Natural killer cell treated with Interleukin-12 subunit alpha and Interleukin-12 subunit beta and Interleukin-15 and Interleukin-18, amount 100 ng/mL, for 72 hours (primary cell): Measurements from ENCODE around the gene PPP1R1B. TPM values are rescaled to one million over a fixed set of nuclear protein-coding genes. Genes with fewer than 3 reads are reported as not detected.
A peak's percentile ranks its signal among the peaks of the same experiment; 100 is the strongest.

Experiments used
- ATAC-seq, 2 donors: fragments of 150-1000 bp; cut with Tn5 transposase in 1 of 2; sonication (Bioruptor Pico), chemical (Tn5 transposase) in 1 of 2; 2 replicates each; pipeline ENCODE4 v1.10.0; 2021
- DNase-seq: peaks from one replicate; pipeline ENCODE4 v3.0.0; 2022; ENCODE audit warnings: low spot score
- H3K27ac Mint-ChIP-seq, 2 donors: 1 replicate in 1 of 2; 2 replicates in 1 of 2; pipeline ENCODE4 v1.8.0; 2022; ENCODE audit warnings: mixed read lengths in 2 of 2, mild to moderate bottlenecking in 1 of 2, moderate library complexity in 1 of 2
- H3K27me3 Mint-ChIP-seq, 2 donors: 1 replicate in 1 of 2; 2 replicates in 1 of 2; pipeline ENCODE4 v1.8.0; 2022; ENCODE audit warnings: mixed read lengths in 2 of 2
- H3K36me3 Mint-ChIP-seq: one replicate; pipeline ENCODE4 v1.8.0; 2022; ENCODE audit warnings: mixed read lengths
- H3K4me1 Mint-ChIP-seq, 2 donors: 1 replicate in 1 of 2; 2 replicates in 1 of 2; pipeline ENCODE4 v1.8.0; 2022; ENCODE audit warnings: low read depth in 2 of 2, mixed read lengths in 2 of 2, mild to moderate bottlenecking in 1 of 2
- H3K4me3 Mint-ChIP-seq: one replicate; pipeline ENCODE4 v1.8.0; 2022; ENCODE audit warnings: mixed read lengths
- H3K9me3 Mint-ChIP-seq: 2 replicates; pipeline ENCODE4 v1.8.0; 2022; ENCODE audit warnings: mixed read lengths
- total RNA-seq, 2 donors: library from RNA; stranded (reverse); gene quantifications; one replicate each; pipeline ENCODE4 v1.2.3, GENCODE V29; 2022

Gene PPP1R1B
- total RNA-seq, 2 donors from 2014 or later = not detected

DNA sequence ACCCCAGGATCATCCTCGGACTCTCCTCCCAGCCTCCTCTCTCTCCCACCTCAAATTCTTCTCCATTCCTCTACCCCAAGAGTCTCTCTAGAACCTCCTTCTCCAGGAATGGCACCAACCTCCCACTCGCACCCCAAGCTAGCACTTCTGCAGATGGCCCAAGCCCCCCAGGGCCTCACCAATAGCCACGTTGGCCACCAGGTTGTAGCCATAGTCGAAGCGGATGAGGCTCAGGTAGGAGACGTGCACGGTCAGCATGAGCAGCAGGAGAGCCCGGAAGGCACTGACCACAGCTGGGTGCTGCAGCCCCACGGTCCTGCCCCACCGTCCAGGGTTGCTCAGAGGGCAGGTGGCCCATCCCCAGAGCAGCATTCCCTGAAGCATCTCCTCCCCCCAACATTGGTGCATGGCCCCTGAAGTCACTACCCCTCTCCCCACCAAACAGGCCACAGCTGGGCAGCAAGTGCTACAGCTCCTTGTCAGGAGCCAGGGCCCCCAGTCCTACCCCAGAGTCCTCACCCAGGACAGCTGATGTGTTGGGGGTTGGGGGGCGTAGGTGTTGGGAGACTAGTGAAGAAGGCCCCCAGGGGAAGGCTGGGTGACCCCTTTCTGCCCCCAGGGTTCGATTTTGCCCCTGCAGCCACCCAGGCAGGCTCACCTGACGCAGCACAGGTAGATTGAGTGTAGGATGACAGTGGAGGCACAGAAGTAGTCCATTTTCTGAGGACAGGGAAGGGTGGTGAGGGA is 46.8 kb downstream of the PPP1R1B start:
- Mint-ChIP-seq H3K4me1 (peaks cover 34 to 36% of the 10 kb centered on the region in 2 donors), H3K36me3 (no peaks in the 10 kb centered on the region), H3K9me3 (no peaks in the 10 kb centered on the region), H3K27ac (no peak overlapping the region), H3K27me3 (no peaks in the 10 kb centered on the region), H3K4me3 (no peak overlapping the region)
- ATAC-seq (no peak), DNase-seq (no peak)

DNA sequence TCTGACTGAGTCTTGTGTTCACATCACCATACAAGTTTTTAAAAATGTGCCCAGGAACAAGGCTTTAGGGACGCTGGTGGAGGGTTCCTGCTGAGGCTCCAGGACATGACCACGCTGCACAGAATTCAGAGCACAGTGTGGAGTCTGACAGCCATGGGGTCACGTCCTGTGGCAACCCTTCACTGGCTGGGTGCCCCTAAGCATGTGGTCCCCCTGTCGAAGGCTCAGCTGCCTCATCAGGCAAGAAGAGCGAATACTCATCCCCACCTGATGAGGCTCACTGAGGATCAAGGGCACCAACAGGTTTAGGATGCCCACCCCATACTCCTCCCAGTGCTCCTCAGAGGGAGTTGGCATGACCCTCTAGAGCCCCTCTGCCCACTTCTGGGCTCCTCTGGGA is 47.4 kb downstream of the PPP1R1B start:
- Mint-ChIP-seq H3K9me3 (no peaks in the 10 kb centered on the region), H3K36me3 (no peaks in the 10 kb centered on the region), H3K27me3 (no peaks in the 10 kb centered on the region), H3K4me3 (no peak overlapping the region), H3K4me1 (peaks cover 36 to 39% of the 10 kb centered on the region in 2 donors), H3K27ac (no peak overlapping the region)
- no peak for ATAC-seq
- no peak for DNase-seq

DNA sequence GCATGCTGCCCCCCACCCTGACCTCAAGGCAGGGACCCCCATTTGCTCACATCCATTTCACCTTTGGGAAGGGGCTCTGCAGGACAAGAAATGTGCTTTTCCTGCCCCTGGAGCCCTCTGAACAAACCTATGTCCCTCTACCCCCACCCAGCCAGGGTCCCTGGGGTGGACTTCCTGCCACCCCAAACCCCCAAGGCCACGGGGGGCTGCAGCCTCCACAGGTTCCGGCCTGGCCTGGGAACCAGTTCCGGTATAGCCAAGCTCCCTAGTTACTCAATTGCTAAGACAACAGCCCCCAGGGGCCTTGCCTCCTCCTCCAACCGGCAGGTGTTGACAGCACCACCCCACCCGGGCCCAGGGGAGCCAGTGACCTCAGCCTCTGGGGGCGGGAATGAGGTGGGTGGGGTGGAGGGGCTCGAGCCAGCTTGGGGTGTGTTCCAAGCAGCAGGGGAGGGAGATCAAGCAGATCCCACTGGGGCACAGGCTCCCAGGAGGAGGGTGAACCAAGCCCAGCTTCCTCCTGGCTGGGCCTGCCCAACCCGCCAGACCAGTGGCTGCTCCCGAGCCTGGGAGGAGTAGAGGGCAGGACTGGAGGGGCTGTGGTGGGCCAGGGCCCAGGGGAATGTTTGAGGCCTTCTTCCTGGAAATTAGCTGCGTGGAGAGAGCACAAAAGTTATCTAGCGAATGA is 48.1 kb downstream of the PPP1R1B start:
- Mint-ChIP-seq H3K36me3 (no peaks in the 10 kb centered on the region), H3K27ac (peak overlapping the region in 1 of 2 donors; percentile 45), H3K9me3 (no peaks in the 10 kb centered on the region), H3K27me3 (no peaks in the 10 kb centered on the region), H3K4me3 (no peak overlapping the region), H3K4me1 (peaks cover 43% of the 10 kb centered on the region in 2 donors)
- DNase-seq = no peak
- no peak for ATAC-seq

DNA sequence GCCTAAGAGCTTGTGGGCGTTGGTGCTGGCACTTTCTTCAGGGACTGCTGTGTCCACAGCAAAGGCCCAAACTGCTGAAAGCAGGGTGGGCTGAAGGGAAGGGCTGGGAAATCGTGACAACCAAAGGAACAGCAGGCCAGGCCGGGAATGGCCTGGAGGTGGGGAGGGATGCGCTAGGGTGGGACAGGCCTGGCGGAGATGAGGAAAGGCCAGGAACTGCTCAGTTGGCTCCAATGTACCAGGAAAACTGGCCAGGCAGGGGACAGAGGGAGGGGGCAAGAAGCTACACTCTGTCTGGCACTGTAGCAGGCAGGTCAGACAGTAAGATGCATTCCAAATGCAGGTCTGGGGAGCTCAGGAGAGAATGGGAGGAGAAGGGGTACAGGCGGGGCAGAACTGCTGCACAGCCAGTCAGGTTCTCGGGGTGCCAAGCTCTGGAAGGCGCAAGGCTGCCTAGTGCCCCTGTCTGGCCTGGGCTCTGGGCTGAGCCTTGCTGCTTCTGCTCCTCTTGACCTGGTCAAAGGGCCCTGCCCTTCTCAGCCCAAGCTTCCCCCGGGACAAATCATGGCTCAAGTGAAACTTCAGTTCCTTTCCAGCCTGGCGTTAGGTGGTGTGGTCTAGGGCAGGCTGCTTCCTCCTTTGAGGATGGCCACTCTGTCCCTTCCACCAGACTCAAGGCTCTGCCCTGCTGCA is 48.8 kb downstream of the PPP1R1B start:
- Mint-ChIP-seq H3K9me3 (no peaks in the 10 kb centered on the region), H3K4me1 (peaks cover 50% of the 10 kb centered on the region in 2 donors), H3K4me3 (peak overlapping the region; percentile 61), H3K27me3 (no peaks in the 10 kb centered on the region), H3K27ac (peak overlapping the region in 1 of 2 donors; percentile 55), H3K36me3 (no peaks in the 10 kb centered on the region)
- ATAC-seq (no peak), DNase-seq (no peak)

DNA sequence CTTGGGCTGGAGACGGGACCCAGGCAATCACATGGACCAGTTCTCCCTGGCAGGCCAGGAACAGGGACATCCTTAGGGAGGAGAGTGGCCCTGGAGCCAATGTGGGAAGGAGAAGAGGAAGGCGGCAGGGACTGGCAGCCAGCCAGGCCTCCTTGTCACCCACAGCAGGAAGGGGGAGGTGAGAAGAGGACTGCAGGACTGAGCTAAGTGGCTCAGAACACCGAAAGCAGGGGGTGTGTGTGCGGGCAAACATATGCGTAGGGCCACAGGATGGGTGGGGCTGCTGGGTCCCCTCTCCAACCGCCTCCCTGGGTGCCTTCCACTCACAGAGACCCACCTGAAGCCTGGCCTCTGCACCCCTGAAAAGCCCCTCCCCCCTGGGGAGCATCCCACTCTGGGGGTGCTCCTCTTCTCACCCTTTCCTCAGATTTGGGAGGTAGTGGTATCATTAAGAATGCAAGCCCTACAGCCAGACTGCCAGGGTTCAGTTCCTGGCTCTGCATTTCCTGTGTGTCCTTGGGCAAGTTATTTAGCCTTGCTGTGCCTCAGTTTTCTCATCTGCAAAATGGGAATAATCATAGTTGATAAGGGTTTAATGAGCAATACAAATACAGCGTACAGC is 49.6 kb downstream of the PPP1R1B start:
- Mint-ChIP-seq H3K36me3 (no peaks in the 10 kb centered on the region), H3K9me3 (no peaks in the 10 kb centered on the region), H3K27me3 (no peaks in the 10 kb centered on the region), H3K27ac (peak overlapping the region; percentile 55 to 94), H3K4me3 (peak overlapping the region; percentile 61), H3K4me1 (peaks cover 55 to 58% of the 10 kb centered on the region in 2 donors)
- DNase-seq (no peak), ATAC-seq (peak; percentile 71 to 78)

DNA sequence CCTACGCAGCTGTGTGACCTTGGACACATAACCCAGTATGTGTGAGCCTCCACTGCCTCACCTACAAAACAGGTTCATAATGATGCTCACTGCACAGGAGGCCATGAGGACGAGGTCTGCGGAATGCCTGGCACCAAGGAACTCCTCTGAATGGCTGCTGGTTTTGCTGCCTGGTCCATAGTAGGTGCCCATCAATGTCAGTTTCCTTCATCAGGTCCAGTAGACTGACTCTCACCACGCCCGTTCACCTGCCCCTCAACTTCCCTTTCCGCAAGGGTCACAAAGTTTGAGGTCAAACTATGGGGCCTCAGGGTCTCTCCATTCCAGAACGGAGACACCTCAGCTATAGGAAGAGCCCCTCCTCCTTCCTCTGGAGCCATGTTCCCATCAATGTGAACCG is 50.3 kb downstream of the PPP1R1B start:
- Mint-ChIP-seq H3K27ac (peak overlapping the region; percentile 43 to 94), H3K4me1 (peaks cover 55 to 58% of the 10 kb centered on the region in 2 donors), H3K27me3 (no peaks in the 10 kb centered on the region)

DNA sequence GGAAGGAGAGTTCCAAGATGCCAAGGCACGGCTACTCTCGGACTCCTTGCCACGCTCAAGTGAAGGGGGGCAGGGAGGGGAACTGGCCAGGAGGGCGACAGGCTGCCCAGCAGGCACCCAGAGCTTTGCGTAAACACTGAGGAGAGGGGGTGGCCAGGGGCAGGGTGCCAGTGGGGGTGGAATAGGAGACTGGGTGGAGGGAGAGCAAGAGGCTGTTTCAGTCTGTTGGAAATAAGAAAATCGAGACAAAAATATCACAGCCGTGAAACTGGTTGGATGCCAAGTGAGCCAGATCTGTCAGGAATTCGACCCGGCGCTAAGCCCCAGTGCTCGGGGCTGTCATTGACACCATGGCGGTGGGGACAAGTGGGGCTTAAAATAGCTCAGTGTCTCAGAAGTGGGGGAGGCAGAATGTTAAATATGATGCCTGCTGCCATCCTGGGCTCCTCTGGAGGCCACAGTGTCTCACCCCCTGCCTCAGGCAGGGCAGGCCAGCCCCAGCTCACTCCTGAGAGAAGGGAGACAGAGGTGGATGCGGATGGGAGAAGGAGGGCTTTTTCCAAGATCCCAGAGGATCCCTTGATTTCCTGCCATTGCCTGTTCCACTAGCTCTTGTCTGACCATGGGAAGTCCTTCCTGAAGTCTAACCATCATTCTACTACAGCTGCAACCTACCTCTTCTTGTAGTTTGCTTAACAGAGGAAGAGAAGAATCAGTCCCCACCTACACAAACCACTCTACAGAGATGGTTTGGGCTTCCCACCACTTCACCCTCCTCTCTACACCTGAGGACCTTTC is 51.0 kb downstream of the PPP1R1B start:
- DNase-seq (no peak), ATAC-seq (no peak)
- Mint-ChIP-seq H3K9me3 (no peaks in the 10 kb centered on the region), H3K36me3 (no peaks in the 10 kb centered on the region), H3K27me3 (no peaks in the 10 kb centered on the region), H3K4me3 (peak overlapping the region; percentile 10), H3K27ac (peak overlapping the region; percentile 94 to 98), H3K4me1 (peaks cover 52 to 58% of the 10 kb centered on the region in 2 donors)

More for the DNA sequence above, 50.3 kb downstream of the PPP1R1B start:
- DNase-seq (no peak), ATAC-seq (no peak)
- Mint-ChIP-seq H3K4me3 (peak overlapping the region; percentile 10), H3K9me3 (no peaks in the 10 kb centered on the region), H3K36me3 (no peaks in the 10 kb centered on the region)

DNA sequence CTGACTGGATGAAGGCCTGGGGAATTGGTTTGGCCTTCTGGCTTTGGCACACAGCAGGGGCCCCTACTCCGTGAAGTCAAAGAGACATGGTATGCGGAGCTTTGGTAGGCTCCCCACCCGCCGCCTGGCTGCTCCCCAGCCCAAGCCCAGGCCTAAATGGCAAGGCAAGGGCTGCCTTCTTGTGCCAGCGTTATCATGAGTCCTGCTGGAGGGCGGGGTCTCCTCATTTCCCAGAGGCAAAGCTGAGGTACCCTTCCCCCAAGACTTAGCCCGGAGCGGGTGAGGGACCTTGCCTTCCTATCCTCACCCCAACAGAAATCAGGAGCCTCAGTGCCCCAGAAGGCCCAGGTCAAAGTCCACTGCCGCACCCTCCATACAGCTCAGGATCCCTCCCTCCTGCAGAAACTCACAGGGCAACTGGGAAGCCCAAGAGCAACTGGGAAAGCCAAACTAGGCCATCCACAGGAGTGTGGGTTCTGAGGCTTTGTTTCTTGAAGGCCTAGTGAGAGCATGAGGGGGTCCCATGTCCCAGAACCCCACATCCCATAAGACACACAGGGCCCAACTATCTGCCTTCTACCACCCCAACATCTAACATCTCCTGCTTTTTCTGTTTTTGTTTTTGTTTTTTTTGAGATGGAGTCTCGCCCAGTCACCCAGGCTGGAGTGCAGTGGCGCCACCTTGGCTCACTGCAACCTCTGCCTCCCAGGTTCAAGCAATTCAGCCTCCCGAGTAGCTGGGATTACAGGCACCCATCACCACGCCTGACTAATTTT is 51.8 kb downstream of the PPP1R1B start:
- H3K9me3 Mint-ChIP-seq = no peaks in the 10 kb centered on the region
- peaks cover 56 to 58% of the 10 kb centered on the region in 2 donors for H3K4me1 Mint-ChIP-seq
- no peaks in the 10 kb centered on the region for H3K27me3 Mint-ChIP-seq
- H3K4me3 Mint-ChIP-seq = peak overlapping the region; percentile 70
- H3K36me3 Mint-ChIP-seq = no peaks in the 10 kb centered on the region
- H3K27ac Mint-ChIP-seq = peak overlapping the region; percentile 94 to 98
- no peak for ATAC-seq
- no peak for DNase-seq

DNA sequence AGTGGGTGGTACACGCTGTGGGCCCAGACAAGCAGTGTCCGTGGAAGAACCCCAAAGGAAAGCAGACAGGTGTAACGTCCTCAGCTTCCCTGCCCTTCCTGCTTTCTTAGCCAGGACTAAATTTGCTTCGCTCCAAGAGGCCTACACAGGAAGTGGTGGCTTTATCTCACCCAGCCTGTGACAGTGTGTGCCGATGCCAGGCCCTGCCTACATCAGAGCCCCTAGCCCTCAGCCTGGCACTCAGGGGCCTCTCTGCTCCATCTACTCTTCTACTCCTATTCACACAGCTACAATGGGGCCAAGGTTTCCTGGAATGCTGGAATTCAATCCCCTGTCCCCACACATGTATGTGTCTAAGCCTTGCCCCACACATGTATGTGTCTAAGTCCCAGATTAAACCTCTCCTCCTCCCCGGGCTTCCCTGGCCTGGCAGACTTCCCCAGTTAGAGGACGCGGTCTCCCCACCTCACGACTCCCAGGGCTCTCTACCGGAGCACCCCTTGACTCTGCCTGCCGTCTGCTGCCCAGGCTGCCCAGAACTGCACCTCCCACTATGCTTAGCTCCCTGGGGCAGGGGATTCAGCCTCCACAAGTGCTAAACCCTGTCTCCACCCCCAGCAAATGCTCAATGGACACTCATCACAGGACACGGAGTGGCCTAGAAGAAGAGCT is 52.9 kb downstream of the PPP1R1B start:
- Mint-ChIP-seq H3K36me3 (no peaks in the 10 kb centered on the region), H3K27me3 (no peaks in the 10 kb centered on the region)

DNA sequence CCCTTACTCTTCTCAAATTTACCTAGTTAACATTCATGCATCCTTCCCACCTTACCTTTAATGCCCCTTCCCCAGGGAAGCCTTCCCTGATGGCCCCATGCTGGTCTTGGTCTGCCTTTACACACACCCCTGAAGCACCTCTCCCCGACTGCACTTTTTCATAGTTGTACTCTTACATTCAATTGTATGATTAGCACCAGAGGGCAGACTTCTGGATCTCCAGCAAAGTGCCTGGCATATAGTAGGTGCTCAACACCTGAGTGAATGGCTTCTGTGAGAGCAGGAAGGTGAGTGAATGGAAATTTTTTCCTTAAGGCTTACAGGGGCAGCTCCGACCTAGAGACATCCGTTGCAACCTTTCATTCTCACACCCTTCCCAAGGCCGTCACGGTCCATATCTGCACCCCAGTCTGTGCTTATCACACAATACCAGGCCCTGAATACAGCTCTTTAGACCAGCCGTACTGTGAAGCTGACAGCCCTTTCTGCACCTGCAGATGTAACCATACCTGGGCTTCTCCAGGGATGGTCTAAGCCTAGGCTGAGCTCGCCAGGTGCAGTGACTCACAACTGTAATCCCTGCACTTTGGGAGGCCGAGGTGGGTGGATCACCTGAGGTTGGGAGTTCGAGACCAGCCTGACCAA is 56.7 kb downstream of the PPP1R1B start:
- Mint-ChIP-seq H3K36me3 (no peaks in the 10 kb centered on the region), H3K9me3 (peaks cover under 1% of the 10 kb centered on the region), H3K27ac (peak overlapping the region in 1 of 2 donors; percentile 0), H3K4me3 (no peak overlapping the region), H3K4me1 (peaks cover 46 to 53% of the 10 kb centered on the region in 2 donors), H3K27me3 (no peaks in the 10 kb centered on the region)
- ATAC-seq (no peak), DNase-seq (no peak)

More for the DNA sequence above, 52.9 kb downstream of the PPP1R1B start:
- H3K27ac Mint-ChIP-seq = peak overlapping the region; percentile 94 to 98
- DNase-seq = no peak
- H3K9me3 Mint-ChIP-seq = no peaks in the 10 kb centered on the region
- H3K4me3 Mint-ChIP-seq = peak overlapping the region; percentile 70
- peaks cover 58 to 61% of the 10 kb centered on the region in 2 donors for H3K4me1 Mint-ChIP-seq
- peak; percentile 76 to 84 for ATAC-seq

DNA sequence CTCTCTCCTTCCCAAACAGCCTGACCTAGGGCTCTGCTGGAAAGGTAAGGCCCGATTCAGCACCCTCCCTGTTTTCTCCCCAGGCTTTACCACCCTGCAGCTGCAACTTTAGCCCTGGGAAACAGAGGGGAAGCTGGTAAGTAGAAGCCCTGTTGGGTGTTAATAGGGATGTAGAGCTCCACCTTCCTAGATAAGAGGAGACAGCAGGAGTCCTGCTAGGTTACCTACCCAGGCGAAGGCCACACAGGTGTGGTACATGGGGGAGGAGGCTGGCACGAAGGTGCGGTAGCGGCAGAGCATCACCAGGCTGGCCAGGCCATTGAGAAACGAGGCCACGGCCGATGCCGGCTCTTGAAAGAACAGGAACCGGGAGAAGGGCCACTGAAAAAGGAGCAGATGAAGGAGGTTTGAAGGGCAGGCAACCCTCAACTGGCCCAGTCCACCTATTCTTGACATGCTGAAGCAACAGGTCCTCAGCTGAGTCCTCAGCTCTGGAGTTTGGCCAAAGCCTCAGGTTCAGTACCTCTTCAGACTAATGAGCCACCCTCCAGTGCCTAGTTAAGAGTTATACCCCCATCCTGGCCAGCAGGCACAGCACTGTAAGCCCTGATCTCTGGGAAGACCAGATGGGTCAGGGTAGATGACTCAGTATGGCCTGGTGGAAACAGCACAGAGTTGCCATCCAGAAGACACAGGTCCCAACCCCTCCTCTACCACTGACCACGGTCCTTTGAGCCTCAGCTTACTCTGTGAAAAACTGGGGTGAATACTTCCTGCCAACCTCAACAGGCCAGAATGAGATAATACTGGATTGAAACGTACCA is 57.8 kb downstream of the PPP1R1B start:
- H3K36me3 Mint-ChIP-seq = no peaks in the 10 kb centered on the region
- no peak overlapping the region for H3K27ac Mint-ChIP-seq
- ATAC-seq = no peak
- H3K9me3 Mint-ChIP-seq = peaks cover 3% of the 10 kb centered on the region
- H3K27me3 Mint-ChIP-seq = no peaks in the 10 kb centered on the region
- H3K4me1 Mint-ChIP-seq = peaks cover 42 to 49% of the 10 kb centered on the region in 2 donors
- no peak for DNase-seq
- H3K4me3 Mint-ChIP-seq = no peak overlapping the region
